Endothelial cell of coronary artery (primary cell): ENCODE results near the gene SHB. TPM values are rescaled to one million over a fixed set of nuclear protein-coding genes. Genes with fewer than 3 reads are reported as not detected.

ENCODE experiments used
- total RNA-seq: library from RNA; depleted of rRNA; stranded (reverse); fragments of >200 nt; gene quantifications from 2 replicates; pipeline ENCODE4 v1.2.3, GENCODE V29; 2014

SHB gene
- 13.2 and 28.9 TPM in 2 replicates for total RNA-seq

GRCh38 chr9:38068701-38069628 is at the start of gene SHB:
Gene SHB (minus strand): TSS chr9:38069227. CDS start chr9:38068645, 582 bp downstream.

GRCh38 chr9:37903647-37904444 is 165.2 kb downstream of the SHB start, which contains the start of gene SLC25A51:
Gene SLC25A51 (minus strand): TSS chr9:37904127. CDS start chr9:37888550, 15,577 bp downstream.

Other genes starting within 250 kb of the SHB start
- 66.8 and 70.4 TPM in 2 replicates for gene SLC25A51, start 165.1 kb downstream of the SHB start, total RNA-seq